ENCODE data around the gene KIF13A.

Gene KIF13A

DNA sequence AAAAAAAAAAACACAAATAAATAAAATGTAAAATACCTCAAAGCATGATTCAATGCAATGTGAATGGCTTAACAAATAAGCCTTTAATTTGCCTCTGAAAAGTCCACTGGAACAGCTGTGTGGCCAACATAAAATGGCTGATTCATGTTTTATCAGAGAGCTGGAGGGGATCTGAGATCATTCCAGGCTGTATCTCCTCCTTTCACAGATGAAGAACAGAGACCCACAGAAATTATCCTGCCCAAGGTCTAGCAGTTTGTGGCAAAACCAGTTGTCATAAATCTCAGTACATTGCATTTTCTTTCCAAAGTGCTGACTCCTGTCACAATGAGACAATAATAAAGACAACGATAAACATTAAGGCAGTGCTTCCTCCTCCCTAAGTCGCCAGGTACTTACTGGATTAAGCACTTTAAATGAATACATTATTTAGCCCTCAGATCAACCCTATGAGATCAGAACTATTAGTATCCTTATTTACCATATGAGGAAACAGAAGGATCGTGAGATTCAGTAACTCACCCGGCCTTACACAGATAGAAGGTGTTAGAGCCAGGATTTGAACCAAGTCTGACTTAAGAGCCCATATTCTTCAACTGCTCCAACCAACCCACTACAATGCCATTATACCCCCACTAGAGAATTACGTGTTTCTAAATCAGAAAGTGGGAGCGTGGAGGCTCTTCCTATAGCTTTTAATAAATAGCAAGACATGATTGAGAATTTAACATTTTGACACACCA lies 118.3 kb downstream of the KIF13A start:
- DNase-seq (ENCODE audit: low read depth) = peak; percentile 72
- H3K4me3 ChIP-seq (ENCODE audit: control insufficient read depth, low read depth, low read length) = no peak overlapping the region

DNA sequence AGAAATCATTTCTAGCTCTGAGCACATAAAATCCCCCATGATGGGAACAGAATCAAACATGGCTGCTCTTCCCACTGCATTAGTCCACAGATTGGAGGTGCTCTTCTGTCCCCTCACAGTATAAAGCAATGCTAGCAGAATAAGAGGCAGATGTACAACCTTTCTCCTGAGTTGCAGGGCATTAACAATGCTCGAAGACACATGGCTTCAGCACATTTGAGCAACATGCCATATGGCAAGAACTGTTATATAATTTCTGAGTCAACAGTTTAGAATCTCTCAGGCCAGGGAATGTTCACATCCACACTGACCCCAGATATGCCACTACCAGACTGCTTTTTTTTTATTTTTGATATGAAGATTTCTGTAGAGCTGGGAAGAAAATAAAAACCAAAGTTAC lies 119.6 kb downstream of the KIF13A start:
- H3K4me3 ChIP-seq (ENCODE audit: control insufficient read depth, low read depth, low read length) = no peak overlapping the region
- peak; percentile 74 for DNase-seq (ENCODE audit: low read depth)
- no peak for TF ChIP-seq CTCF (conservative IDR thresholded peaks at IDR 0.05; ENCODE audit: control insufficient read depth, insufficient read depth, low read depth, low read length)

More for the DNA sequence above, 118.3 kb downstream of the KIF13A start:
- TF ChIP-seq CTCF (conservative IDR thresholded peaks at IDR 0.05; ENCODE audit: control insufficient read depth, insufficient read depth, low read depth, low read length) = no peak

DNA sequence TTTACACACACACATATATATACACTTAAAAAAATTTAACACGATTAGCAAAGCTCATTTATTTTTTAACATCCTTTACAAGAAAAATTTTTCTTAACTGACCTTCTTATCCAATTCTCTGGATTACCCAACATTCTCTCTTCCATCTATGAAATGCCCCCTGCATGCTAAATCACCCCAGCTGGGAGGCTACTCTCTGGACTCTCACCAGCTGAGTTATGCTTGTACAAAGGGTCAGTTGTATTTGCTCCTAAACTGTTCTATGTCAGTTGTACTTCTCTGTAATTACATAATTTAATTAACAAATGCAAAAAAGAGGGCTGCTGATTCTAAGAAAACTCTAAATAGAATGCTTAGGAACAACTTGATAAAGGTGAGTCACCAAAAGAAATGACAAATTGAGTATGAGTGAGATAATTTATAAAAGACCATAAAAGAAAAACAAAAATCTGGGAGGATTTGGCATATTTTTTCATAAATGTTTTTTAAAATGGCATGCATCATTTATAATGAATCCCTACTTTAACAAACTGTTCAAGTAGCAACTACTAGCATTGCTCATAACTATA lies 120.5 kb downstream of the KIF13A start:
- no peak overlapping the region for H3K4me3 ChIP-seq (ENCODE audit: control insufficient read depth, low read depth, low read length)
- no peak for TF ChIP-seq CTCF (conservative IDR thresholded peaks at IDR 0.05; ENCODE audit: control insufficient read depth, insufficient read depth, low read depth, low read length)
- DNase-seq (ENCODE audit: low read depth) = no peak

GRCh38 chr6:17865798-17866725 lies 121.4 kb downstream of the KIF13A start:
- no peak for TF ChIP-seq CTCF (conservative IDR thresholded peaks at IDR 0.05; ENCODE audit: control insufficient read depth, insufficient read depth, low read depth, low read length)
- DNase-seq (ENCODE audit: low read depth) = peak; percentile 96
- no peak overlapping the region for H3K4me3 ChIP-seq (ENCODE audit: control insufficient read depth, low read depth, low read length)

GRCh38 chr6:17865243-17865642 lies 122.2 kb downstream of the KIF13A start:
- DNase-seq (ENCODE audit: low read depth) = no peak
- no peak for TF ChIP-seq CTCF (conservative IDR thresholded peaks at IDR 0.05; ENCODE audit: control insufficient read depth, insufficient read depth, low read depth, low read length)
- no peak overlapping the region for H3K4me3 ChIP-seq (ENCODE audit: control insufficient read depth, low read depth, low read length)

DNA sequence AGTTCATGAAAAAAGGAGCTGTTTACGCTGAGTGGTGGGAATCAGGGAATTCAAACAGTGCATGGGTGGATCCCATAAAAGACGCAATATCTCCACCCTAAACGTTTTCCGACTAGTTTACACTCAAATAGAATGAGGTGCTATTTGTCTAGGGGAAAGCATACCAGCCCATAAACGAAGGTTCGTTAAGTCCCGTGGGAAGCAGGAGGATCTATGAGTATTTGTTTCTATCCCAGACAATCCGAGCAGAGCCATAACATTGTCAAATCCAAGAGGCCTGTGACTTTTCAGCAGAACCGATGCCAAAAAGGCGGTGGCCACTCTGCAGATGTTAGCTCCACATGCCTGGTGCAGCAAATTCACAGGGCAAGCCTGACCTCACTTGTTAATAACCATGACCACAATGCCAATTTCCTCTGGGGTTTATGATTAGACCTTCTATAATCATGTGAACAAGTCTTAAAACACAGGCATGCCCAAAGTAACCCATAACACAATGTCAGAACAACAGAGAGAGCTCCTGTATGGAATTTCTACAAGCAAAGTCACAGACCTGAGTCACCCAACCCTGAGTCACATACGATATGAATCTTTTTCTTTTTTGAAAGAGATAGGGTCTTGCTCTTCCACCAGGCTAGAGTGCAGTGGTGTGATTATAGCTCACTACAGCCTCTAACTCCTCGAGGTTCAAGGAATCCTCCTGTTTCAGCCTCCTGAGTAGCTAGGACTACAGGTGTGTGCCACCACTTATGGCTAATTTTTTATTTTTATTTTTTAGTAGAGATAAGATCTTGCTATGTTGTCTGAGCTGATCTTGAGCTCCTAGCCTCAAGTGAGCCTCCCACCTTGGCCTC lies 123.3 kb downstream of the KIF13A start:
- TF ChIP-seq CTCF (conservative IDR thresholded peaks at IDR 0.05; ENCODE audit: control insufficient read depth, insufficient read depth, low read depth, low read length) = no peak
- no peak overlapping the region for H3K4me3 ChIP-seq (ENCODE audit: control insufficient read depth, low read depth, low read length)
- peak; percentile 85 for DNase-seq (ENCODE audit: low read depth)

Data from fibroblast of mammary gland (primary cell).